ENCODE data around the gene LIMS2.
A peak's percentile ranks its signal among the peaks of the same experiment; 100 is the strongest.

LIMS2 gene

DNA sequence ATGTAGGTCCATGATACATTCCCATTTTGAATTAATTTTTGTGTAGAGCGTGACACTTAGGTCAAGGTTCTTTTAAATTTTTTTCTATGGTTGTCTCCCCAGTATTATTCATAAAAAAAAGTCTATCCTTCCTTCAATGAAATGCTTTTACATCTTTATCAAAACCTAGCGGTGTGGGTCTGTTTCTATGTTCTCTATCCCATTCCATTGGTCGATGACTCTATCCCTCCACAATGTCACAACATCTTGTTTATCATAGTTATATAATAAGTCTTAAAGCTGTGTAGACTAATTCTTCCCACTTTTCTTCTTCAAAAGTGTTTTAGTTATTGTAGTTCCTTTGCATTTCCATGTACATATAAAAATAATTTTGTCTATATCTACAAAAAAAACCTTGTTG lies 76.6 kb downstream of the LIMS2 start:
- no peak for DNase-seq (ENCODE audit: low spot score)

DNA sequence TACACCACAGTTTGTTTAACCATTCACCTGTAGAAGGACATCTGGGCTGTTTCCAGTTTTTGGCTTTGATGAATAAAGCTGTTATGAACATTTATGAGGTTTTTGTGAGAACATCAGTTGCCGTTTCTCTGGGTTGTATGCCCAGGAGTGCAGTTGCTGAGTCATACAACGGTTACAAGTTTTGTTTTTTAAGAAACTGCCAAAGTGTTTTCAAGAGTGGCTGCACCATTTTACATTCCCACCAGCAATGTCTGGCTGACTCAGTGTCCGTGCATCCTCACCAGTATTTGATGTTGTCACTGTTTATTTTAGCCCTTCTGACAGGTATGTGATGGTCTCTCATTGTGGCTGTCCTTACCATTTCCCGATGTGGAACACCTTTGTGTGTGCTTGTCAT lies 77.3 kb downstream of the LIMS2 start:
- peak; percentile 22 for DNase-seq (ENCODE audit: low spot score)

DNA sequence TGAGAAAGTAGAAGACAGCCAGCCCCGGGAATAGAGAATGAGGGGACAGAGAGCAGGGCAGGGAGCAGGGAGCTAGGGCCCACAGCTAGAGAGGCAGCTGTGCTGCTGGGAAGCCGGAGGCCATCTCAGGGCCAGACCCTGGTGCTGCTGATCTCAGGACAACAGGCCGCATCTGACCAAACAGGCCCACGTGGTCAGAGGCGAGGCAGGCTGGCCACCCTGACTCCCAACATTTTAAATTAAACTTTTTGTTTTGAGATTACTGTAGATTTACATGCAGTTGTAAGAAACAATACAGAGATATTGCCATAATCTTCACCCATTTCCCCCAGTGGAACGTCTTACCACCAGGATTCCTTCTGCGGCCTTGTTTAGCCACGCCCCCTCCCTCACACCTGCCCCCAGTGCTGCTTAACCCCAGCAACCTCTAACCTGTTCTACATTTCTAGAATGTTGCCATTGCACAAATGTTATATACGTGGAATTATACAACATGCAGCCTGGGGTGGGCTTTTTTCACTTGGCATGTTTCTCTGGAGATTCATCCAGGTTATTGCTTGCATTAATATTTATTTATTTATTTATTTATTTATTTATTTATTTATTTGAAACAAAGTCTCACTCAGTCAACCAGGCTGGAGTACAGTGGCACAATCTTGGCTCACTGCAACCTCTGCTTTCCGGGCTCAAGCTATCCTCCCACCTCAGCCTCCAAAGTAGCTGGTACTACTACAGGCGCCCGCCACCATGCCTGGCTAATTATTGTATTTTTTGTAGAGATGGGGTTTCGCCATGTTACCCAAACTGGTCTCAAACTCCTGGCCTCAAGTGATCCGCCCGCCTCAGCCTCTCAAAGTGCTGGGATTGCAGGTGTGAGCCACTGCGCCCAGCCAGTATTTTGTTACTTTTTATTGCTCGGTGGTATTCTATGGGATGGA lies 78.0 kb downstream of the LIMS2 start:
- no peak for DNase-seq (ENCODE audit: low spot score)

DNA sequence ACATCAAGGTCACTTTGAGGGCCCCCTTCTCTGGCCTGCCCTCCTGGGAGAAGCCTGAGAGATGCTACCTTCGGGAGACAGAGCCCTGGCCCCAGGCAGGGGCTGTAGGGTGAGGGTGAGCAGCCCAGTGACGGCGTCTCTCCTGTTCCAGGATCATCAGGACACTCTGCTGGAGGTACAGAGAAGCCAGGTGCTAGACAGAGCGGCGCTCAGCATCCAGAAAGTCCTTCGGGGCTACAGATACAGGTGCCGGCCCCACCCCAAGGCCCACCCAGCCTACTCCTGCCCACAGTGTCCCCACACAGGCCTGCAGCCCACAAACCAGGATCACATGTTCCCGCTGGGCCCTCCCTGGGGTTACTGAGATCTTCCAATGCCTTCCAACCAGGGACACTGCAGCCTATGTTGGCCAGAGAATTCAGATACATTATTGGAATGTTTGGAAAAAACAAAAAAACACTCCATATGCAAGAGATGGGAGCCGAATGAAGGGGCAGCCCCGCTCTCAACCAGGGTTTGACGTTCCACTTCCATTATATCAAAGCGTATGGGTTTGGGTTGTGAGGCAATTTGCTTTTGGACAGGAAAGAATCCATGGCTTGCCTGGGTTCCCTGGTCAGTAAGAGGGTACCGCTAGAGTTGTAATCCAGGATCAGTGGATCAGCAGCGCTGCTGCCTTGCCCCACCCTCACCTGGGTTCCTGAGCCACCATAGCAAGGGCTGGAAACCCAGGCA lies 78.9 kb downstream of the LIMS2 start:
- DNase-seq (ENCODE audit: low spot score) = no peak

DNA sequence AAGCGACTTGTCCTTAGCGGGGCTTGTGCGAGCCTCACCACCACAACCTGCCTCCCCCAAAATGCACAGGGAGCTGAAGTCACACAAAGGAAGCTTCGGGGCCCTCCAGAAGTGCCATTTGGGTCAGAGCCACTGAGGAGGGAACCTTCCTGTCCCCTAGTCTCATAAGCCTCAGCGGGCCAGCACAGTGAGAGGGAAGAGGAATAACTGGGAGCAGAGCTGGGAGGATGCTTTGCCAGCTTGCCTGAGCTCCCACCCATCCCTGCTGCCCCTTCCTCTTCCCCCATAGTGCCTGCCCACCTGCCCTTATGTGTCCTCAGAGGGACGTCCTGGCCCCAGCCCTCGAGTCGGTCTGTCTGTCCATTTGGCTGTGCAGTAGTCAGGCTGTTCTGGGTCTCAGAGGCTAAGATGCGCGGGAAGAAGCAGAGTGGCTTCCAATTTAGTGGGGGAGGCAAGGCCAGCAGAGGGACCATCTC lies 81.2 kb downstream of the LIMS2 start:
- no peak for DNase-seq (ENCODE audit: low spot score)

DNA sequence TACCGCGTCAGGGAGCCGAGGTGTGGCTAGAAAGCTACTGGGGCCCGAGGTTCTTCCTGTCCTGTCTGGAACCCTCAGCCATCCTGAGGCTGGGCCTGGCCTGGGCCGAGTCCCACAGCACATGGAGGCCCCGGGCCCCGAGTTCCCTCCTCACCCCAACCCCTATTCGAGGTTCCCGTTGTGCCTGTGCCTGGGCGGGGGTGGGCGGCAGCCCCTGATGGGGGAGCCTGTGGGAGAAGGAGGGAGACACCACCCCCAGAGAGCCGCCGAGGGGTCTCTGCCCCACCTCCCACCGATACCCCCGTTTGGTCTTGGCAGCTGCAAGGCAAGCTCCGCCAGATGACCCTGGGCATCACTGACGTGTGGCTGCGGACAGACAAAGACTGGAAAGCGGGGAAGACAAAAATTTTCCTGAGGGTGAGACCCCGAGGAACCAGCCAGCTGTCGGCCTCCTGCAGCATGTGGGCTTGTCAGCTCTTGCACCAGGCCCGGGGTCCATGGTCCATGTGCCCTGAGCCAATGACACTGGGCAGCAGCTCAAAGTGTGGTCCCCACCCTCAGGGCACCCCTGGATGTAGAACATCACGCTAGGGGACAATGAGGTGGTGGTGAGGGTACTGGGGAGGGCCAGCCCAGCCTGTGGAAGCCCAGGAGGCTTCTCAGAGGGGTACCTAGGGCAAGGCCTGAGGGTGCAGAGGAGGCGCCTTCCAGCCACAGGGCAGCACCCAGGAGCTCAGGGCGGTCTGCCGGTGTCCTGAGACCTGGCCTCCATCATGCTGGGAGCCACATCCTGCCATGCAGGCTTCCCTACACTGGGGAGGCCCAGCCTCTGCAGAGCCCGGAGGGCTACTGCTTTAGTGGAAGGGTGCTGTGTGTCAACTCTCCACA lies 81.9 kb downstream of the LIMS2 start:
- DNase-seq (ENCODE audit: low spot score) = no peak

DNA sequence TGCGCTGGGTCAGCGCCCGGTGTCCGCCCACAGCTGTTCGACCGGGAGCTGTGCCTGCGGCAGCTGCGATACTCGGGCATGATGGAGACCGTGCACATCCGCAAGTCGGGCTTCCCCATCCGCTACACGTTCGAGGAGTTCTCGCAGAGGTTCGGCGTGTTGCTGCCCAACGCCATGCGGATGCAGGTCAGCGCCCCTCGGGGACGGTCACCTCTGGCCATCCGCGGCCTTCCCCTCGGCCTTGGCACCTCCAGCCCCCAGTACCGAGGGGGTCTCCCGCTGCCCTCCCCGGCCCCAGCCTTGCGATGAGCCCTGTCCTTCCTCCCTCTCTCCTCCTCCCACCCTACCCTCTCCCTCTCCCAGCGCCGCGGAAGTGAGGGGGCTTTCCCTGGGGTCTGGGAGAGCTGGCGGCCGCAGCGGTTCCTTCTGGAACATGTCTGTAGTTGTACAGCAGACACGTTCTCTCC lies 82.5 kb downstream of the LIMS2 start:
- DNase-seq (ENCODE audit: low spot score) = no peak

DNA sequence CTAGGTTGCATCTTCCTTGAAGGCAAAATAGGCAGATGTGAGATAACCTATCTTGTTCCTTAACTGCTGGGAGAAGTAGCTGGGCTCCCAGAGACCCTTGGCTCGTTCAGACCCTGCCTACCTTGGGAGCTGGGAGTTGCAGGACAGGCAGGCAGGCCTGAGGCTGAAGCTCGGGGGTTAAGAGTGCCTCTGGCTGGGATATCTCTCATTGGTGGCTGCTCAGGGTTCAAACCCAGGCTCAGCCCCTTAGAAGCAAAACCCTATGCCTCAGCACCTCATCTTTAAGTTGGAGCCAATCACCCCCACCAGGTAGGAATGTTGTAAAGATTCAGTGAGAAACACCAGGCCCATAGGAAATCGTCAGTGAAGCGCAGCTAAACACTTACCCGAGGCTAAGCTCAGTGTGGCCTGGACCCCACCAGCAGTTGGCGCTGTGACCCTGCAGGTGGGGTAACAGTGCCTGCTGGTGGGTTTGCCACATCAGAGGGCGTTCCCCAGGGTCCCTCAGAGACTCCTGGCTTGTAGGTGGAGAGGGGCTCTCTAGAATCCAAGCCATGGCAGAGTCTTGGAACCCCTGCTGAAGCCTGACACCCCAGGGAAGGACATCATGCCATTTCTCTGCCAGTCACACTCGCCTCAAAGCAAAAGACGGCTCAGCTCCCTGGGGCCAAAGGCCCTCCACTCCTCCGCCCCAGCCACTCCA lies 84.0 kb downstream of the LIMS2 start:
- DNase-seq (ENCODE audit: low spot score) = peak; percentile 26

DNA sequence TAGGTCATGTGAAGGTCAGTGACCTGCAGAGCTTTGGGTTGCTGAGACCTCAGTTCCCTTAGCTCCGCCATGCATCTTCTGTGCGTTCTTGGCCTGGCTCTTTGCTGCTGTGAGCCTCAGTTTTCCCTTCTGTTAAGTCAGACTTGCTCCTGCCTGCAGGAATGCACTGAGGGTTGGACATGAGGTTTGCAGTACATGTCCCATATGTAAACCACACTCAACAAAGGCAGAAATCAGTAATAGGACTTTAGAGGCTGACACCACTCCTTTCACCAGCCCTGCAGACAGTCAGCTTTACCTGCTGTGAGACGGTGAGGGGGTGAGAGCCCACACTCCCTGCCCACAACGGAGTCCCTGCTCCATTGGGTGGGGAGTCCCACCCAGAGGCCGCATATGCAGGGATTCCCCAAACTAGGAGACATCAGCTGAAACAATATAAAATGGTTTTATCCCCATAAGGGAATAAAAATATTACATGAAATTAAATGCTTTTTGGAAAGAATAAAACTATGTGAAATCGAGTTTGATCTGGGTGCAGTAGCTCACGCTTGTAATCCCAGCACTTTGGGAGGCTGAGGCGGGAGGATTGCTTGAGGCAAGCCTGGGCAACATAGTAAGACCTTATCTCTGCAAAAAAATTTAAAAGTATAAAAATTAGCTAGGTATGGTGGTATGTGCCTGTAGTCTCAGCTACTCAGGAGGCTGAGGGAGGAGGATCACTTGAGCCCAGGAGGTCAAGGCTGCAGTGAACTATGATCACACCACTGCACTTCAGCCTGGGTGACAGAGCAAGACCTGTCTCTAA lies 84.7 kb downstream of the LIMS2 start:
- no peak for DNase-seq (ENCODE audit: low spot score)

DNA sequence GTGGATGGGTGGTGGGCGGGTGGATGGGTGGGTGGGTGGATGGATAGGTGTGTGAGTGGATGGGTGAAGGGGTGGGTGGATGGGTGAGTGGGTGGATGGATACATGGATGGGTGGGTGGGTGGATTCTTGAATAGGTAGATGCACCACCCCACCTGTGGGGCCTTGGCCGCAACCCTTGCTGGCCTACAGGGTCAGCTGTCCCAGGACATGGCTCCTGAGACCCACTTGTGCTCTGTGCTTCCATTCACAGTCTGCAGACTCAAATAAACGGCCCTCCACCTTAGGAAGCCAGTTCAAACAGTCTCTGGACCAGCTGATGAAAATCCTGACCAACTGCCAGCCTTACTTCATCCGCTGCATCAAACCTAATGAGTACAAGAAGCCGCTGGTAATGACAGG lies 85.5 kb downstream of the LIMS2 start:
- DNase-seq (ENCODE audit: low spot score) = no peak

DNA sequence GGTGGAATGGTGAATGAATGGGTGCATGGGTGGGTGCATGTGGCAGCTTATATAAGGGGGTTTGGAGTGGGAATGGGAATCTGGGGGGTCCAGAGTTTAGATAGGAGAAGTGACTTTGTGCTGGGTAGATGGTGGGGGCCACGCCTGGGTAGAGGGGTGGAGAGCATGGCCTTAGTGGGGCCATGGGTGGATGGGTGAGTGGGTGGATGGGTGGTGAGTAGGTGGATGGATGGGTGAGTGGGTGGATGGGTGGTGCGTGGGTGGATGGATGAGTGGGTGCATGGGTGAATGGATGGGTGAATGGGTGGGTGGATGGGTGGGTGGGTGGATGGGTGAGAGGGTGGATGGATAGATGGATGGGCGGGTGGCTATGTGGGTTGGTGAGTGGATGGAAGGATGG lies 86.0 kb downstream of the LIMS2 start:
- DNase-seq (ENCODE audit: low spot score) = no peak
